Upper lobe of right lung (tissue), 1 donor: ENCODE measurements around the gene BUB1. TPM values are rescaled to one million over a fixed set of nuclear protein-coding genes. Genes with fewer than 3 reads are reported as not detected.
A peak's percentile ranks its signal among the peaks of the same experiment; 100 is the strongest.
"Not testable (repeated sequence)": the region's sequence is repeated elsewhere in the genome, so short reads cannot be mapped to it uniquely, and the experiment has no call there.

Experiments used
- ATAC-seq: fragments of 200-7000 bp; cut with Tn5 transposase; one replicate; pipeline ENCODE4 v1.9.1; 2020; ENCODE audit warnings: mild to moderate bottlenecking, moderate library complexity
- DNase-seq: peaks from one replicate; pipeline ENCODE4 v3.0.0-alpha.2; 2020
- H3K27ac ChIP-seq: fragments of 200-600 bp; one replicate; pipeline ENCODE4 v1.8.0; 2022
- H3K27me3 ChIP-seq: fragments of 200-600 bp; one replicate; pipeline ENCODE4 v1.8.0; 2022; ENCODE audit warnings: mild to moderate bottlenecking
- H3K36me3 ChIP-seq: fragments of 200-600 bp; one replicate; pipeline ENCODE4 v1.8.0; 2022
- H3K4me1 ChIP-seq: fragments of 200-600 bp; one replicate; pipeline ENCODE4 v1.8.0; 2022
- H3K4me3 ChIP-seq: fragments of 200-600 bp; one replicate; pipeline ENCODE4 v1.8.0; 2022; ENCODE audit warnings: mild to moderate bottlenecking
- H3K9me3 ChIP-seq: fragments of 200-600 bp; one replicate; pipeline ENCODE4 v1.8.0; 2022
- intact Hi-C: fragments of 100-400 bp; cut with DNase I; formaldehyde crosslinking; loops from one replicate; pipeline ENCODE4 v1.11.0; 2022
- total RNA-seq: library from RNA; stranded (reverse); fragmentation: NEBNext Ultra II Directional; extraction: Animal tissue kit (Norgen Biotek cat#: 25700); gene quantifications from one replicate; pipeline ENCODE4 v1.2.1, GENCODE V29; 2021
- TF ChIP-seq, protein P1 (sequence below): fragments of 200-600 bp; IDR thresholded peaks from one replicate; pipeline ENCODE4 v1.8.0; 2022; ENCODE audit warnings: antibody characterized with exemption
- donor health status: DM: no; HTN: yes; CAD: no; lungs with severe emphysema.

The BUB1 gene
- total RNA-seq, 1 donor from 2014 or later: 2.4 TPM

DNA sequence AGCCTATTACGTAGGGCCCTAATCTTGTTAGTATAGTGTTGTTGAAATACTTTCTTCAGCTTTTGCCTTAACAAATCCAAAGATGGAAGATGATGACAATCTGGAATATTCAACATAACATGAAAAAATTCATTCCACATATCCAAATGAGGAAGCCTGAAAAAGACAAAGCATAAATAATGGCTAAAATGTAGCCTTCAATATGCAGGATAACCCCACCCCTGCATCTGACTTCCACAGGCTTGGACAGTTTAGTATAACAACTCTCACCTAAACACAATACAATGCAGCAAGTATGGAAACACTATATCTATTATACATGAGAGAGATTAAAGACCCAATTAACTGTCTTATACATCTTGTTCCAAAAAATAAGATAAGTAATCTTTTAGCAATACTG lies 39.9 kb downstream of the BUB1 start:
- DNase-seq (no peak), ATAC-seq (no peak)
- intact Hi-C loops: no loop called here
- Histone ChIP-seq H3K36me3 (no peaks in the 10 kb centered on the region), H3K4me3 (no peak overlapping the region), H3K27me3 (no peaks in the 10 kb centered on the region), H3K27ac (no peak overlapping the region), H3K4me1 (no peaks in the 10 kb centered on the region), H3K9me3 (no peaks in the 10 kb centered on the region)
- TF ChIP-seq, protein P1, sequence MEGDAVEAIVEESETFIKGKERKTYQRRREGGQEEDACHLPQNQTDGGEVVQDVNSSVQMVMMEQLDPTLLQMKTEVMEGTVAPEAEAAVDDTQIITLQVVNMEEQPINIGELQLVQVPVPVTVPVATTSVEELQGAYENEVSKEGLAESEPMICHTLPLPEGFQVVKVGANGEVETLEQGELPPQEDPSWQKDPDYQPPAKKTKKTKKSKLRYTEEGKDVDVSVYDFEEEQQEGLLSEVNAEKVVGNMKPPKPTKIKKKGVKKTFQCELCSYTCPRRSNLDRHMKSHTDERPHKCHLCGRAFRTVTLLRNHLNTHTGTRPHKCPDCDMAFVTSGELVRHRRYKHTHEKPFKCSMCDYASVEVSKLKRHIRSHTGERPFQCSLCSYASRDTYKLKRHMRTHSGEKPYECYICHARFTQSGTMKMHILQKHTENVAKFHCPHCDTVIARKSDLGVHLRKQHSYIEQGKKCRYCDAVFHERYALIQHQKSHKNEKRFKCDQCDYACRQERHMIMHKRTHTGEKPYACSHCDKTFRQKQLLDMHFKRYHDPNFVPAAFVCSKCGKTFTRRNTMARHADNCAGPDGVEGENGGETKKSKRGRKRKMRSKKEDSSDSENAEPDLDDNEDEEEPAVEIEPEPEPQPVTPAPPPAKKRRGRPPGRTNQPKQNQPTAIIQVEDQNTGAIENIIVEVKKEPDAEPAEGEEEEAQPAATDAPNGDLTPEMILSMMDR: no peak

GRCh38 chr2:110637093-110637492 lies 40.8 kb downstream of the BUB1 start:
- H3K27ac ChIP-seq: no peak overlapping the region
- no peaks in the 10 kb centered on the region for H3K27me3 ChIP-seq
- no peak overlapping the region for H3K4me3 ChIP-seq
- H3K9me3 ChIP-seq: no peaks in the 10 kb centered on the region
- no peaks in the 10 kb centered on the region for H3K36me3 ChIP-seq
- intact Hi-C loops: no loop called here
- DNase-seq: no peak
- TF ChIP-seq, protein P1: no peak
- H3K4me1 ChIP-seq: no peaks in the 10 kb centered on the region
- no peak for ATAC-seq

- H3K4me3 ChIP-seq, H3K27me3 ChIP-seq, H3K36me3 ChIP-seq, intact Hi-C loops, DNase-seq, H3K27ac ChIP-seq, H3K9me3 ChIP-seq, ATAC-seq, H3K4me1 ChIP-seq: not testable (repeated sequence)
Observed at GRCh38 chr2:110635949-110636628, 41.8 kb downstream of the BUB1 start.

GRCh38 chr2:110627348-110627747 lies 50.5 kb downstream of the BUB1 start:
- intact Hi-C loops, H3K36me3 ChIP-seq, DNase-seq, H3K4me3 ChIP-seq, H3K27ac ChIP-seq, H3K4me1 ChIP-seq, H3K9me3 ChIP-seq, H3K27me3 ChIP-seq, ATAC-seq: not testable (repeated sequence)

DNA sequence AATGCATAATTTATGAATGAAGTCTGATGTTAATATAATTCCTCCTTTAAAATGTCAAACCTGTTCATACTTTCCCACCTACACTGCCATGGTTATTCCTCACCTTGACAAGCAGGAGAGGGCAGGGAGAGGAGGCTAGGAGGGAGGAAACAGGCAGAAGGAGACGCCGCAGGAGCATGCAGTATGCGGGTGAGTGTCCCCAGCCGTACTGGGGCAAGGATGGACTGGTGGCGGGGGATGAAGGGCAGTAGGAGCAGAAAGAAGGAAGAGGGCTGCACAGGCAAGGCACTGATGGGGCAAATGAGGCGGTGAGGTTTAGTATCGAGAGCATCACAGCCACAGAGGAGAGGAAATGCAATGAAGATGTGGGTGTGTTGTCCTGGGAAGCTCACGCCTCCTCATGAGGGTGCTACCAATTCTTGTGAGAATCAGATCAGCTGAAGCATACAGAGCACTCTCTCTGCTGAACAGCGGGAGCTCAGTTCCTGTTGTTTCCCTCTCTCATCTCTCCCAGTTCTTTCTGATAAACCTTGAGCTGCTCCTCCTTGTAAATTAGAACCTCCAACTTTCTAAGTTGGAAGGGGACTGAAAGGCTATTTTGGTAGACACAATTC lies 58.4 kb downstream of the BUB1 start:
- intact Hi-C loops, H3K36me3 ChIP-seq, H3K4me1 ChIP-seq, H3K27ac ChIP-seq, DNase-seq, H3K4me3 ChIP-seq, H3K27me3 ChIP-seq, H3K9me3 ChIP-seq: not testable (repeated sequence)
- ATAC-seq: peak; percentile 41

DNA sequence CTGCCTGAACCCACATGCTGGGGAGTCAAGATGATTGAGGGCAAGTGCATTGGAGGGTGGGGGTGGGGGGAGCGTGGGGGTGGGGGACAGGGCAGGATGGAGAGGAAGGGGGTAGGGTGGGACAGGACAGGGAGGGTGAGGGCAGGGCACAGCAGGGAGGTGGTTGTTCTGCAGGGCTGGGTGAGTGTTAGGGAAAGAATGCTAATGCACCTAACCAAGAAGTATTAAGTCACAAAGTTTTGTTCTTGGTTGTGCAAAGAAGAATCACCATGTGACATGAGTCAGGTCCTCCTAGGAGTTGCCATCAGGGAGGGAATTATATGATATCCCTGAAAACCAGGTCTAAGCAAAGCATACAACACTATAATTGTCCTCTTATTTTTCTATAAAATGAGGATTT lies 63.9 kb downstream of the BUB1 start:
- ATAC-seq, intact Hi-C loops, H3K27ac ChIP-seq, DNase-seq, H3K27me3 ChIP-seq, H3K9me3 ChIP-seq, H3K4me3 ChIP-seq, H3K36me3 ChIP-seq, H3K4me1 ChIP-seq: not testable (repeated sequence)

DNA sequence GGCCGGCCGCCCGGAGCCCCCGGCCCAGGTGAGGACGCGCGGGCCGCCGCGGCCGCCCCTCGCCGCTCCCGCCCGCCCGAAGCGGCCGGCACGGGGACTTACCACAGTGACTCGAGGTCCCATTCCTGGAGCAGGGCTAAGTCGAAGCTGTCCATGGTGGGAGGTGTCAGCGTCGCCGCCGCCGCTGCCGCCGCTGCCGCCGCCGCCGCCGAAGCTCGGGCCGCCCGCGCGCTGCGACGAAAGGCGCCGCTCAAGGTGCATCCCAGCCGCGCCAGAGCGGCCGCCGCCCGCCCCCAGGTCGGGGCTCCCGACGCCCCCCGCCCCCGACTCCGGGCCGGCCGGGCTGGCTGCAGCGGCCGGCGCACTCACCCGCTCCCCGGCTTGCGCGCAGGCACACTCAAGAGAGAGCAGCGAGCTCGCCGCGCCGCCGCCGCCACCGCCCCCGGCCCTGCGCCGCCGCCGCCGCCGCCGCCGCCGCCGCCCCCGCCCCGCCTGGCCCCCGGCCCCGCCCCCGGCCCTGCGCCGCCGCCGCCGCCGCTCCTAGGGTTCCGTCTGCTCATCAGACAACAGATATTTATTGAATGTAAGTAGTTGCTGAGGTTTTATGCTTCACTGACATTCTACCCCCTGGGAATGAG lies 67.1 kb downstream of the BUB1 start:
- intact Hi-C loops, H3K4me3 ChIP-seq, H3K36me3 ChIP-seq, H3K27me3 ChIP-seq, H3K4me1 ChIP-seq, H3K9me3 ChIP-seq, H3K27ac ChIP-seq: not testable (repeated sequence)
- ATAC-seq: peak; percentile 76
- DNase-seq: peak; percentile 57

- H3K9me3 ChIP-seq, H3K4me3 ChIP-seq, intact Hi-C loops, H3K27me3 ChIP-seq, DNase-seq, H3K27ac ChIP-seq, H3K36me3 ChIP-seq, H3K4me1 ChIP-seq: not testable (repeated sequence)
- ATAC-seq: peak; percentile 56
Observed at GRCh38 chr2:110609843-110610612, 67.8 kb downstream of the BUB1 start.

- H3K4me3 ChIP-seq, H3K27ac ChIP-seq, DNase-seq, H3K4me1 ChIP-seq, H3K27me3 ChIP-seq, ATAC-seq, H3K9me3 ChIP-seq, H3K36me3 ChIP-seq, intact Hi-C loops: not testable (repeated sequence)
Observed at GRCh38 chr2:110608788-110609502, 68.9 kb downstream of the BUB1 start.

DNA sequence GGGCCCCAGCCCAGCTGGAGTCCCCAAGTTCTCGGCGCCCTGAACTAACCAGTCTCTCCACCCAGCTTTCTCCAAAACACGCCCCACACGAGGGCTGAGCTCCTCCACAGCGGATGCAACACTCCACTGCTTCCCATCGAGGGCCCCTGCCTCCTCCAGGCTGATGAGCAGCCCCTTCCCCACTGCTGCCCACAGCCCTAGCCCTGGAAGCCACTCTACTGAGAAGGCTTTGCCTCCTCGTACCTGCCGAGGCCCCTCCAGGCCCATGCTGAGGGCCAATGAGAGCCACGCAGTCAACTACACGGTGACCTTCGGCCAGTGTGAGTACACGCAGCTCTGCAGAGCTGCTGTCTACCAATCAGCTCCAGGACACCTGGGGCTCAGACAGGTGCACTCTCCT lies 72.8 kb downstream of the BUB1 start:
- H3K9me3 ChIP-seq, H3K4me3 ChIP-seq, H3K36me3 ChIP-seq, DNase-seq, H3K27me3 ChIP-seq, intact Hi-C loops, H3K27ac ChIP-seq, H3K4me1 ChIP-seq: not testable (repeated sequence)
- ATAC-seq: peak; percentile 21

- H3K27ac ChIP-seq, H3K36me3 ChIP-seq, DNase-seq, H3K27me3 ChIP-seq, H3K4me3 ChIP-seq, intact Hi-C loops, H3K4me1 ChIP-seq, H3K9me3 ChIP-seq, ATAC-seq: not testable (repeated sequence)
Observed at GRCh38 chr2:110603917-110604591, 73.8 kb downstream of the BUB1 start.
